Glutamatergic neuron (in vitro differentiated cells): ENCODE measurements around the gene EEF2. TPM values are rescaled to one million over a fixed set of nuclear protein-coding genes. Genes with fewer than 3 reads are reported as not detected.

ENCODE experiments used
- DNase-seq: peaks from one replicate; pipeline ENCODE4 v3.0.0; 2022
- H3K27ac Mint-ChIP-seq: one replicate; pipeline ENCODE4 v1.8.0; 2020; ENCODE audit warnings: mild to moderate bottlenecking, mixed read lengths, inconsistent platforms; ENCODE audit not compliant: unreplicated experiment
- H3K27me3 Mint-ChIP-seq: one replicate; pipeline ENCODE4 v1.8.0; 2020; ENCODE audit warnings: mild to moderate bottlenecking, moderate library complexity, mixed read lengths, inconsistent platforms; ENCODE audit not compliant: unreplicated experiment
- H3K36me3 Mint-ChIP-seq: one replicate; pipeline ENCODE4 v1.8.0; 2020; ENCODE audit warnings: mild to moderate bottlenecking, mixed read lengths, inconsistent platforms; ENCODE audit not compliant: unreplicated experiment
- H3K4me1 Mint-ChIP-seq: one replicate; pipeline ENCODE4 v1.8.0; 2020; ENCODE audit warnings: mild to moderate bottlenecking, low read depth, mixed read lengths, inconsistent platforms; ENCODE audit not compliant: unreplicated experiment
- H3K4me3 Mint-ChIP-seq: one replicate; pipeline ENCODE4 v1.8.0; 2020; ENCODE audit warnings: mild to moderate bottlenecking, mixed read lengths, inconsistent platforms; ENCODE audit not compliant: unreplicated experiment
- H3K9me3 Mint-ChIP-seq: one replicate; pipeline ENCODE4 v1.8.0; 2020; ENCODE audit warnings: mild to moderate bottlenecking, moderate library complexity, mixed read lengths, inconsistent platforms; ENCODE audit not compliant: unreplicated experiment
- CTCF ChIP-seq: fragments of 200-600 bp; sonication (generic); IDR thresholded peaks from one replicate; pipeline ENCODE4 v1.5.0; 2021; ENCODE audit not compliant: partially characterized antibody, unreplicated experiment
- total RNA-seq: library from RNA; stranded (reverse); fragmentation: NEBNext Ultra II Directional; extraction: Animal tissue kit (Norgen Biotek cat#: 25700); gene quantifications from one replicate; pipeline ENCODE4 v1.2.1, GENCODE V29; 2021; ENCODE audit not compliant: unreplicated experiment

EEF2 gene
- total RNA-seq, 1 donor from 2014 or later, result 2,255 TPM

- Mint-ChIP-seq H3K27me3 (peaks cover 6% of the 10 kb centered on the region), H3K36me3 (no peaks in the 10 kb centered on the region), H3K9me3 (peaks cover 9% of the 10 kb centered on the region), H3K4me1 (peaks cover 18% of the 10 kb centered on the region), H3K4me3 (peak overlapping the region; percentile 64), H3K27ac (peak overlapping the region; percentile 77)
- TF ChIP-seq CTCF, result no peak
- no peak for DNase-seq
Observed at GRCh38 chr19:3966051-3967017, 18.9 kb downstream of the EEF2 start.

- no peak for TF ChIP-seq CTCF
- Mint-ChIP-seq H3K36me3 (no peaks in the 10 kb centered on the region), H3K4me3 (no peak overlapping the region), H3K27me3 (peaks cover 3% of the 10 kb centered on the region), H3K27ac (no peak overlapping the region), H3K9me3 (peaks cover 9% of the 10 kb centered on the region), H3K4me1 (peaks cover 16% of the 10 kb centered on the region)
- DNase-seq, result no peak
Observed at GRCh38 chr19:3964256-3965194, 20.7 kb downstream of the EEF2 start.

GRCh38 chr19:3963458-3964255 is 21.6 kb downstream of the EEF2 start:
- H3K27ac Mint-ChIP-seq, result no peak overlapping the region
- peaks cover 6% of the 10 kb centered on the region for H3K9me3 Mint-ChIP-seq
- H3K4me3 Mint-ChIP-seq, result no peak overlapping the region
- H3K27me3 Mint-ChIP-seq, result peaks cover 3% of the 10 kb centered on the region
- H3K36me3 Mint-ChIP-seq, result no peaks in the 10 kb centered on the region
- peaks cover 7% of the 10 kb centered on the region for H3K4me1 Mint-ChIP-seq
- no peak for DNase-seq
- TF ChIP-seq CTCF, result no peak

GRCh38 chr19:3961007-3961406 is 24.3 kb downstream of the EEF2 start:
- Mint-ChIP-seq H3K36me3 (no peaks in the 10 kb centered on the region), H3K4me3 (no peak overlapping the region), H3K27me3 (peaks cover 4% of the 10 kb centered on the region), H3K4me1 (no peaks in the 10 kb centered on the region), H3K9me3 (peaks cover 9% of the 10 kb centered on the region), H3K27ac (no peak overlapping the region)
- TF ChIP-seq CTCF, result no peak
- no peak for DNase-seq
